ENCODE data around the gene COX7A2.

COX7A2 gene

GRCh38 chr6:75196081-75196687, 47.4 kb downstream of the COX7A2 start:
- DNase-seq = no peak

DNA sequence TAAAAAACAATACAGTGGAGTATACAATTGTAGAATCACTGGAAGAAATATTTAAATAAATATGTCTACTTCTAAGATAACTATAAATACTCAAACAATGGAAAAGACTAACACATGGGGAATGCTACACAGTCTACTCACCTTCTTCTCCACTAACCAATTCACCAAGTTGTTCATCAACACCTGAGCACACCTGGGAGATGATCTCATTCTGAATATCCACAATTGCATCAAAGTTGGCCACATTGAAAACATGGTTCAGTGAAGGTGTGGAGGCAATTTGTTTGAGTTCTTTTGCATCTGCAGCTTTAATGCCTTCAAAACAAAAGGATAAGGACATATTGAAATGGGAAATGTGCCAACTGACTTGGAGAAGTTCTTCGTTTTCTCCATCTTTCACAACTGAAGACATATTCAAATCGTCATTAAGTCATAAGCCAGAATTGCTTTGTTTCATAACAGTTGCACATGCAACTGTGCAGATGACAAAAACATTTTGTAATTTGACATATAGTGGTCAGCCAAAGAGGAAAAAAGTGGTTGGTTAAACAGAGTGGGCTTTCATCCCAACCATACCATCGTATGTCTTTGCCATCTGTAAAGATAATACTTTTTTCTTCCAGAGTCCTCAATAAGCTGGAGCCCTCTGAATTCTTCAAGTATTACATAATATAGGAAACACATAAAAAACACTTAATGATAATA, 55.2 kb downstream of the COX7A2 start:
- no peak for DNase-seq

Data from T-helper 9 cell (primary cell).